OCI-LY7 (cell line): ENCODE data around the gene CCSAP. TPM values are rescaled to one million over a fixed set of nuclear protein-coding genes. Genes with fewer than 3 reads are reported as not detected.

Experiments used
- BruUV-seq: library from RNA; stranded (reverse); fragments of 400-500 nt; replicated peaks from 2 replicates; lab custom pipeline; 2021; lab: Mats Ljungman, UMichigan
- CTCF ChIA-PET: fragments of 300-600 bp; sonication (Branson Sonifier 250); formaldehyde crosslinking; loops from one replicate; lab custom pipeline; 2022; ENCODE audit warnings: antibody characterized with exemption; ENCODE audit not compliant: unreplicated experiment; lab: Charles Lee
- POLR2A ChIA-PET: fragments of 300-600 bp; sonication (Branson Sonifier 250); formaldehyde crosslinking; loops from one replicate; lab custom pipeline; 2022; ENCODE audit warnings: antibody characterized with exemption; lab: Charles Lee
- DNase-seq: peaks from one replicate; pipeline ENCODE4 v3.0.0-alpha.2; 2015; ENCODE audit warnings: low spot score
- H2AFZ ChIP-seq: fragments of 200-600 bp; sonication (generic), shearing (Covaris generic); 2 replicates; pipeline ENCODE4 v1.6.1; 2014; ENCODE audit warnings: mild to moderate bottlenecking, antibody characterized with exemption, low read length, moderate library complexity
- H3K27ac ChIP-seq: fragments of 200-600 bp; sonication (generic); 2 replicates; pipeline ENCODE4 v1.5.1; 2014; ENCODE audit warnings: mixed run types, low read depth, mild to moderate bottlenecking, moderate library complexity, low read length, inconsistent platforms; ENCODE audit not compliant: poor library complexity, severe bottlenecking
- H3K36me3 ChIP-seq: fragments of 200-600 bp; sonication (generic); 2 replicates; pipeline ENCODE4 v1.6.1; 2014; ENCODE audit warnings: mild to moderate bottlenecking, antibody characterized with exemption, low read length, moderate library complexity, mixed read lengths; ENCODE audit not compliant: insufficient read depth
- H3K4me1 ChIP-seq: fragments of 200-600 bp; sonication (generic); 2 replicates; pipeline ENCODE4 v1.5.1; 2014; ENCODE audit warnings: mild to moderate bottlenecking, low read length; ENCODE audit not compliant: insufficient read depth, poor library complexity, severe bottlenecking
- H3K4me2 ChIP-seq: fragments of 200-600 bp; sonication (generic); 2 replicates; pipeline ENCODE4 v1.6.1; 2014; ENCODE audit warnings: mild to moderate bottlenecking, low read length
- H3K4me3 ChIP-seq: fragments of 200-600 bp; sonication (generic); 2 replicates; pipeline ENCODE4 v1.5.1; 2014; ENCODE audit warnings: mild to moderate bottlenecking, low read depth, low read length; ENCODE audit not compliant: poor library complexity, severe bottlenecking
- H3K79me2 ChIP-seq: fragments of 200-600 bp; sonication (generic); 2 replicates; pipeline ENCODE4 v1.6.1; 2016; ENCODE audit warnings: low read depth, mild to moderate bottlenecking, low read length, moderate library complexity, mixed read lengths; ENCODE audit not compliant: insufficient read depth
- H3K9me2 ChIP-seq: fragments of 200-600 bp; sonication (generic); 2 replicates; pipeline ENCODE4 v1.6.1; 2016; ENCODE audit warnings: mild to moderate bottlenecking, low read length, mixed read lengths; ENCODE audit not compliant: insufficient read depth
- H3K9me3 ChIP-seq: fragments of 200-600 bp; sonication (generic); 2 replicates; pipeline ENCODE4 v1.6.1; 2014; ENCODE audit warnings: mild to moderate bottlenecking, mixed run types, low read length, mixed read lengths
- H4K20me1 ChIP-seq: fragments of 200-600 bp; sonication (generic); 2 replicates; pipeline ENCODE4 v1.6.1; 2014; ENCODE audit warnings: mild to moderate bottlenecking, antibody characterized with exemption, low read length, moderate library complexity, mixed read lengths; ENCODE audit not compliant: insufficient read depth
- EZH2phosphoT487 ChIP-seq: fragments of 200-600 bp; sonication (generic); IDR thresholded peaks from 2 replicates; pipeline ENCODE4 v1.6.1; 2018; ENCODE audit warnings: low read depth, borderline replicate concordance, mild to moderate bottlenecking, mixed run types, antibody characterized with exemption, low read length, moderate library complexity, mixed read lengths
- intact Hi-C: fragments of 100-400 bp; cut with micrococcal nuclease; formaldehyde crosslinking; loops from one replicate; pipeline ENCODE4 v1.10.0; 2022; ENCODE audit not compliant: unreplicated experiment
- total RNA-seq, 2 experiments: library from RNA; depleted of rRNA in 1 of 2; stranded (reverse); fragments of >200 nt in 1 of 2; shearing (Covaris generic) in 1 of 2; gene quantifications; 2 replicates each; pipeline ENCODE4 v1.2.3, GENCODE V29; 2014 to 2022
- TF ChIP-seq, protein P1 (sequence below): fragments of 200-600 bp; sonication (generic); conservative IDR thresholded peaks from 2 replicates; pipeline ENCODE4 v1.5.1; 2014; ENCODE audit warnings: mild to moderate bottlenecking, antibody characterized with exemption, low read length, moderate library complexity, mixed read lengths

CCSAP gene
- total RNA-seq, 2 experiments from 2014 or later, result 10.5 to 15.7 TPM

DNA sequence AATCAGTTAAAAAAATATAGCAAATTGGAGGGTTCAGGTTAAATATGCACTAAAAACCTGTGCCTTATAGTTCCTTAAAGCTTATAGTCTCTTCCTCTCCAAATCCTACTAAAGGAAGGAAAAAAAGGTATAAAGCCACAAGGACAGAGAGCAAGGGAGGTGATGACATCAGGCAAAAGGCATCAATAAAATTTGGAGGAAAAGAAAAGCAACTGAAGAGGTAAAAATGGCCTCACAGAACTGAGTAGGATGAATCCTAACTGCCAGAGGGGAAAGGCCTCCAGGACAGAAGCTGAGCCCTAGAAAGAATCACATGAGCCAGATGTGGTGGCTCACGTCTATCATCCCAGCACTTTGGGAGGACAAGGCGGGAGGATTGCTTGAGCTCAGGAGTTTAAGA is 8.1 kb downstream of the CCSAP start:
- no peaks in the 10 kb centered on the region for H3K9me2 ChIP-seq
- ChIA-PET POLR2A (interaction anchor here (0.7 to 1.2 kb wide), 3 partner anchors 8 to 493 kb away, joined by 3 read pairs; partner anchors contain the start of gene CCSAP), CTCF (no interaction called here)
- peaks cover 58% of the 10 kb centered on the region; the same call in 1 of the 2 replicates for H3K79me2 ChIP-seq
- H3K4me1 ChIP-seq, result peaks cover 34% of the 10 kb centered on the region
- DNase-seq, result no peak
- no TSS peak for BruUV-seq
- no peak overlapping the region for H2AFZ ChIP-seq
- no peak overlapping the region for H3K4me2 ChIP-seq
- H3K27ac ChIP-seq, result no peak overlapping the region
- H3K9me3 ChIP-seq, result peaks cover 9% of the 10 kb centered on the region; the same call in 1 of the 2 replicates
- H3K4me3 ChIP-seq, result no peak overlapping the region
- H3K36me3 ChIP-seq, result peaks cover 25% of the 10 kb centered on the region
- TF ChIP-seq EZH2phosphoT487, result no peak
- TF ChIP-seq, protein P1, sequence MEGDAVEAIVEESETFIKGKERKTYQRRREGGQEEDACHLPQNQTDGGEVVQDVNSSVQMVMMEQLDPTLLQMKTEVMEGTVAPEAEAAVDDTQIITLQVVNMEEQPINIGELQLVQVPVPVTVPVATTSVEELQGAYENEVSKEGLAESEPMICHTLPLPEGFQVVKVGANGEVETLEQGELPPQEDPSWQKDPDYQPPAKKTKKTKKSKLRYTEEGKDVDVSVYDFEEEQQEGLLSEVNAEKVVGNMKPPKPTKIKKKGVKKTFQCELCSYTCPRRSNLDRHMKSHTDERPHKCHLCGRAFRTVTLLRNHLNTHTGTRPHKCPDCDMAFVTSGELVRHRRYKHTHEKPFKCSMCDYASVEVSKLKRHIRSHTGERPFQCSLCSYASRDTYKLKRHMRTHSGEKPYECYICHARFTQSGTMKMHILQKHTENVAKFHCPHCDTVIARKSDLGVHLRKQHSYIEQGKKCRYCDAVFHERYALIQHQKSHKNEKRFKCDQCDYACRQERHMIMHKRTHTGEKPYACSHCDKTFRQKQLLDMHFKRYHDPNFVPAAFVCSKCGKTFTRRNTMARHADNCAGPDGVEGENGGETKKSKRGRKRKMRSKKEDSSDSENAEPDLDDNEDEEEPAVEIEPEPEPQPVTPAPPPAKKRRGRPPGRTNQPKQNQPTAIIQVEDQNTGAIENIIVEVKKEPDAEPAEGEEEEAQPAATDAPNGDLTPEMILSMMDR, result no peak
- H4K20me1 ChIP-seq, result 0 out of 2 replicates have a peak, but pooled peaks cover 3% of the 10 kb centered on the region
- intact Hi-C loops, result no loop called here

DNA sequence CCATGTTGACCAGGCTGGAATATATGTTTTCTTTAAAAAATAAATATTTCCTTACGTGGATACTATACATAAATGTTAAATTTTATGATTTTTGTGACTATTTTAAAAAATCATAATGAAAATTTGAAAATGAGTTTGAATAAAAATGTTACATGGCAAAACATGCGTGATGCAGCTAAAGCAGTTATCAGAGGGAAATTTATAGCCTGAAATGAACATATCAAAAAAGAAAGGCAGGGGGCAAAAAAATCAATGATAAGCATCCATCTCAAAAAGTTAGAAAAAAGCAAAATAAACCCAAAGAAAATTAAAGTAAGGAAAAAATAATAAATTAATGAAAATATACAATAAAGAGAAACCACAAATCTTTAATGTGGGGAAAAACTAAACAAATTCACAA is 8.6 kb downstream of the CCSAP start:
- Histone ChIP-seq H3K27ac (no peak overlapping the region), H3K9me2 (no peaks in the 10 kb centered on the region), H3K4me1 (peaks cover 29% of the 10 kb centered on the region), H4K20me1 (0 out of 2 replicates have a peak, but pooled peaks cover 3% of the 10 kb centered on the region), H3K79me2 (peaks cover 54% of the 10 kb centered on the region; the same call in 1 of the 2 replicates), H3K4me2 (no peak overlapping the region), H2AFZ (no peak overlapping the region), H3K9me3 (peaks cover 9% of the 10 kb centered on the region; the same call in 1 of the 2 replicates), H3K4me3 (no peak overlapping the region), H3K36me3 (peaks cover 25% of the 10 kb centered on the region)
- DNase-seq, result no peak
- intact Hi-C loops, result no loop called here
- ChIA-PET CTCF (no interaction called here), POLR2A (interaction anchor here (0.7 to 0.9 kb wide), 2 partner anchors 9 to 494 kb away, joined by 3 read pairs; partner anchors contain the start of gene CCSAP)
- TF ChIP-seq, protein P1, result no peak
- no peak for TF ChIP-seq EZH2phosphoT487
- no TSS peak for BruUV-seq
